Activated T-cell treated with anti-CD3 and anti-CD28 coated beads, Interleukin-2, amount 50 U/mL, for 72 hours (primary cell): ENCODE data around the gene IL10RA. TPM values are rescaled to one million over a fixed set of nuclear protein-coding genes. Genes with fewer than 3 reads are reported as not detected.

Source experiments
- ATAC-seq, 2 donors: fragments of 150-1000 bp; cut with Tn5 transposase; replicated peaks in 1 of 2; 2 replicates each; pipeline ENCODE4 v1.10.0; 2021; ENCODE audit warnings: moderate library complexity in 2 of 2, mild to moderate bottlenecking in 1 of 2
- DNase-seq, 2 donors: peaks; one replicate each; pipeline ENCODE4 v3.0.0; 2021 to 2022; ENCODE audit warnings: mixed read lengths in 1 of 2
- H3K27ac Mint-ChIP-seq: one replicate; pipeline ENCODE4 v1.8.0; 2022; ENCODE audit warnings: mild to moderate bottlenecking, moderate library complexity, mixed read lengths
- H3K27me3 Mint-ChIP-seq: one replicate; pipeline ENCODE4 v1.8.0; 2022; ENCODE audit warnings: low read depth, mixed read lengths
- H3K36me3 Mint-ChIP-seq, 2 donors: one replicate each; pipeline ENCODE4 v1.8.0; 2022; ENCODE audit warnings: mixed read lengths in 2 of 2, mild to moderate bottlenecking in 1 of 2; ENCODE audit not compliant: insufficient read depth in 2 of 2
- H3K4me1 Mint-ChIP-seq: one replicate; pipeline ENCODE4 v1.8.0; 2022; ENCODE audit warnings: low read depth, mixed read lengths
- H3K4me3 Mint-ChIP-seq, 2 donors: one replicate each; pipeline ENCODE4 v1.8.0; 2022; ENCODE audit warnings: mild to moderate bottlenecking in 2 of 2, mixed read lengths in 2 of 2, moderate library complexity in 2 of 2
- H3K9me3 Mint-ChIP-seq, 2 donors: one replicate each; pipeline ENCODE4 v1.8.0; 2022; ENCODE audit warnings: mixed read lengths in 2 of 2
- total RNA-seq, 2 donors: library from RNA; stranded (reverse); gene quantifications; one replicate each; pipeline ENCODE4 v1.2.3, GENCODE V29; 2022

The IL10RA gene
- total RNA-seq, 2 donors from 2014 or later = 79.6 to 123 TPM

GRCh38 chr11:118050208-118050891, 64.2 kb downstream of the IL10RA start:
- Mint-ChIP-seq H3K4me3 (peak overlapping the region; percentile 79), H3K36me3 (no peaks in the 10 kb centered on the region), H3K4me1 (peaks cover 80% of the 10 kb centered on the region), H3K27me3 (no peaks in the 10 kb centered on the region), H3K27ac (peak overlapping the region; percentile 41), H3K9me3 (no peaks in the 10 kb centered on the region)
- ATAC-seq (no peak), DNase-seq (no peak)

Other genes with a start within 250 kb of the IL10RA start
- gene DSCAML1, start 189.2 kb upstream of the IL10RA start, total RNA-seq = 1 to 10 TPM; 1.5 to 2.5 TPM
- gene FXYD2, start 161.7 kb upstream of the IL10RA start, total RNA-seq = 1 to 10 TPM; 2.4 to 3.7 TPM
- gene FXYD6, start 109.7 kb upstream of the IL10RA start, total RNA-seq = under 1 TPM; 0.17 to 0.25 TPM
- 1 to 10 TPM; 3.0 to 3.2 TPM for gene TMPRSS13, start 57.0 kb upstream of the IL10RA start, total RNA-seq
- gene TMPRSS4, start 90.7 kb downstream of the IL10RA start, total RNA-seq = under 1 TPM in 1 of 2 donors, not detected in 1; 0.07 TPM
- gene SMIM35, start 100.6 kb downstream of the IL10RA start, total RNA-seq = under 1 TPM; 0.36 to 0.67 TPM
- gene SCN4B, start 166.4 kb downstream of the IL10RA start, total RNA-seq = under 1 TPM; 0.46 to 0.53 TPM
- not detected for gene SCN2B, start 190.2 kb downstream of the IL10RA start, total RNA-seq
- gene JAML, start 238.6 kb downstream of the IL10RA start, total RNA-seq = 100 to 1,000 TPM; 272 to 369 TPM